ENCODE results near the gene MAP3K9.

- no peak for TF ChIP-seq POLR2A (IDR thresholded peaks at IDR 0.05)
- no peak for TF ChIP-seq CTCF (IDR thresholded peaks at IDR 0.05)
Observed at GRCh38 chr14:70700955-70701585, 108.2 kb downstream of the MAP3K9 start.
